Adrenal gland (tissue), 5 donors: ENCODE results near the gene U2SURP.

Experiments
- POLR2A ChIP-seq, 2 donors: fragments of 450-650 bp; IDR thresholded peaks; one replicate each; pipeline ENCODE4 v1.6.1; 2017; ENCODE audit warnings: antibody characterized with exemption in 2 of 2, mild to moderate bottlenecking in 2 of 2, moderate library complexity in 1 of 2
- TF ChIP-seq, protein P1 (sequence below), 6 experiments: fragments of 450-650 bp in 4 of 6; fragments of 200-600 bp in 2 of 6; sonication (generic) in 1 of 6; IDR thresholded peaks; 1 replicate in 5 of 6; 2 replicates in 1 of 6; pipeline versions ENCODE4 v1.5.1 to v1.8.0; 2016 to 2021; ENCODE audit warnings: antibody characterized with exemption in 6 of 6, mild to moderate bottlenecking in 2 of 6, moderate library complexity in 1 of 6
- donor health status: DM: no; HTN: no; CAD: no.

GRCh38 chr3:143088835-143089234 is 87.5 kb downstream of the U2SURP start:
- TF ChIP-seq, protein P1, sequence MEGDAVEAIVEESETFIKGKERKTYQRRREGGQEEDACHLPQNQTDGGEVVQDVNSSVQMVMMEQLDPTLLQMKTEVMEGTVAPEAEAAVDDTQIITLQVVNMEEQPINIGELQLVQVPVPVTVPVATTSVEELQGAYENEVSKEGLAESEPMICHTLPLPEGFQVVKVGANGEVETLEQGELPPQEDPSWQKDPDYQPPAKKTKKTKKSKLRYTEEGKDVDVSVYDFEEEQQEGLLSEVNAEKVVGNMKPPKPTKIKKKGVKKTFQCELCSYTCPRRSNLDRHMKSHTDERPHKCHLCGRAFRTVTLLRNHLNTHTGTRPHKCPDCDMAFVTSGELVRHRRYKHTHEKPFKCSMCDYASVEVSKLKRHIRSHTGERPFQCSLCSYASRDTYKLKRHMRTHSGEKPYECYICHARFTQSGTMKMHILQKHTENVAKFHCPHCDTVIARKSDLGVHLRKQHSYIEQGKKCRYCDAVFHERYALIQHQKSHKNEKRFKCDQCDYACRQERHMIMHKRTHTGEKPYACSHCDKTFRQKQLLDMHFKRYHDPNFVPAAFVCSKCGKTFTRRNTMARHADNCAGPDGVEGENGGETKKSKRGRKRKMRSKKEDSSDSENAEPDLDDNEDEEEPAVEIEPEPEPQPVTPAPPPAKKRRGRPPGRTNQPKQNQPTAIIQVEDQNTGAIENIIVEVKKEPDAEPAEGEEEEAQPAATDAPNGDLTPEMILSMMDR (IDR thresholded peaks at IDR 0.05): no peak
- TF ChIP-seq POLR2A (IDR thresholded peaks at IDR 0.05): no peak
